T47D (cell line): Measurements from ENCODE around the gene AFAP1L1.

ENCODE experiments used
- DNase-seq, 2 experiments: peaks; one replicate each; pipeline versions ENCODE4 v3.0.0 to v3.0.0-alpha.2; 2011 to 2012; ENCODE audit warnings: low read depth in 1 of 2, low spot score in 1 of 2
- JUND ChIP-seq: IDR thresholded peaks from 2 replicates; pipeline ENCODE4 v1.6.1; 2012; ENCODE audit warnings: low read depth
- in situ Hi-C: cut with HindIII; loops from 2 replicates; pipeline ENCODE4 v1.10.0; 2016; ENCODE audit warnings: low sequenced_read_pairs, low pct_unique_long_range_greater_than_20kb

AFAP1L1 gene

DNA sequence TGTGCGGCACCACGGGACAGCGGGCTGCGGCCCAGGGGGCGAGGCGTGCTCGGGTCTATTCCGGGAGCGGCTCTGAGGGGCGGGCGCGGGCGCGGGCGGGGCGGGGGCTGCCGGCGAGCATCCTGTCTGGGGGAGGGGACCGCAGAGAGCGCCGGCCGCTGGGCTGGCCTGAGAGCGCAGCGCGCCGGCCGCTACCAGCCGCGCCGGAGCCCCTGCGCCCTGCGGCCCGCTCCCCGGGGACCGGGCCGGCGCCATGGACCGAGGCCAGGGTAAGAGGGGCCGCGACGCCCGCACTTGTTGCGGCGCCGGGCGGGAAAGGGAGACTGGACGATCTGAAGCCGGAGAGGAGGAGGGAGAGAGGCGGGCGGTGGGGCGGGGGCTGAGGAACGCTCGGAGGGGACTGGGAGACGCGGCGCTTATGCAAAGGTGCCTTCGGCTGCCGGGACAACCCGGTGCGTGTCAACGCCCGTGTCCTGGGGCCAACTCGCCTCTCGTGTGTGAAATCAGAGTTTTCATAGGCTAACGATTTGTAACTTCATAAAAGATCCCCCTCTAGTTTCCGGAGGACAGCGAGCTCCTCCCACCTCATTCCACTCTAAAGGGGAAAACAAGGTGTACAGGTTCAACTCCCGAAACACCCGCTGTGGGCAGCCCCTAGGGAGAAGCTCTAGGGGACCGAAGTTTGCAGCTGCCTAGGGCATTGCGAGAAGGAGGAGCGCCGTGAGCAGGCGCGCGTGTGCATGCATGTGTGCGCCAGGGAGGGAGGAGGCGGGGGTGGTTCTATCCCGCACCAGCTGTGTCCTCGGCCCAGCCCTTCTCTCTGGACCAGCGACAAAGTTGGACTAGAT is at the start of gene AFAP1L1:
AFAP1L1 (plus strand) TSS at position 144 of the 848 bp plus-strand sequence; CDS start at position 254, 110 bp downstream.
- in situ Hi-C loops, result no loop called here
- DNase-seq, result peak; percentile 48 to 70
- TF ChIP-seq JUND, result no peak

DNA sequence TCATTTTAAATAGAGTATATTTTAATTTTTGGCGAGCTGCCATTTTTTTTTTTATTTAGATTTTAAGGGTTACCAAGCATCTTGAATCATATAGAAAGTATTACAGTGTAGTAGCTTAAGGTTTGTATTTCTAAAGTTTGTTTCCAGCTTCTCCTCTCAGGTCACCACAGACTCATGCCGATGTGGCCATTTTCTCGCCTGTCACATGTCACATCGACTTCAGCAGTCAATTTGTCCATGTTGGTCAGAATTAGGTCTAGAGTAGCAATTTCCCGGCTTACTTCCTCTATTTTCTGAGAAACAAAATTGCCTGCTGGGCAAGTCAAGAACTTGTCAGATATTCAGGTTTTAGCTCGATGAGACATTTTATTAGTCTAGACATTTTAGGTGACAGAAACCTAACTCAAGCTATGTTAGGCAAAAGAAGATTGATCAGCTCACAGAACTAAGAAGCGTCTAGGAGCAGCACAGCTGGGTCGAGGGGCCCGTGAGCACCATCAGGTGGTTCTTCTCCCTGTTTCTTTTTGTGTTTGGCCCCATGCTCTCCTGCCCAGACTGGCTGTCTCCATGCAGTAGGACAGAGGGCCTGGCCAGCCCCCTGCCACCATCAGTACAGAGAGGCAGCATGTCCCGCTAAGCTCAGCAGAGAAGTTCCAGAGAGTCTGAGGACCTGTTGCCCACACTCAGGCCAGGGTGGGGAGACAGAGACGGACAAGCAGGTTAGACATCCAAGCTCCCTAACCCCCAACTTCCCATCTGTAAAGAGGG is 48.4 kb upstream of the AFAP1L1 start:
- in situ Hi-C loops, result no loop called here
- no peak for DNase-seq
- no peak for TF ChIP-seq JUND

DNA sequence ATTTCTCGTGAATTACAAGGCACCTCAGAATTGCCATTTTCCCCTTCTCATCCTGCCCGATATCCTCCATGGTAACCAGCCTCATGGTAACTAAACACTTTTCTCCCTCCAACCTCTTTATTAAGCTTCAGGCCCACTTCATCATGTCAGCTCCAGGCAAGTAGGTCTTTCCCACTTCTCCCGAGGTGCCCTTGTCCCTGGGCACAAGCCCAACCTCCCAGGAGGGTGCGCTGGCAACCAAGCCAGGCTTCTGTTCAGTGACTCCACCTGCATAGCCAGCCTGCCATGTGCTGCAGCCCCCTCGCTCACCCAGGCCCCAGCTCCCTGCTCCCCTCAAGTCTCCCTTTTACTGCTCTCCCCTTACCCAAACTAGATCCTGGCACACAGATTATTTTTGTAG is 47.4 kb upstream of the AFAP1L1 start:
- in situ Hi-C loops, result no loop called here
- no peak for DNase-seq
- TF ChIP-seq JUND, result no peak

DNA sequence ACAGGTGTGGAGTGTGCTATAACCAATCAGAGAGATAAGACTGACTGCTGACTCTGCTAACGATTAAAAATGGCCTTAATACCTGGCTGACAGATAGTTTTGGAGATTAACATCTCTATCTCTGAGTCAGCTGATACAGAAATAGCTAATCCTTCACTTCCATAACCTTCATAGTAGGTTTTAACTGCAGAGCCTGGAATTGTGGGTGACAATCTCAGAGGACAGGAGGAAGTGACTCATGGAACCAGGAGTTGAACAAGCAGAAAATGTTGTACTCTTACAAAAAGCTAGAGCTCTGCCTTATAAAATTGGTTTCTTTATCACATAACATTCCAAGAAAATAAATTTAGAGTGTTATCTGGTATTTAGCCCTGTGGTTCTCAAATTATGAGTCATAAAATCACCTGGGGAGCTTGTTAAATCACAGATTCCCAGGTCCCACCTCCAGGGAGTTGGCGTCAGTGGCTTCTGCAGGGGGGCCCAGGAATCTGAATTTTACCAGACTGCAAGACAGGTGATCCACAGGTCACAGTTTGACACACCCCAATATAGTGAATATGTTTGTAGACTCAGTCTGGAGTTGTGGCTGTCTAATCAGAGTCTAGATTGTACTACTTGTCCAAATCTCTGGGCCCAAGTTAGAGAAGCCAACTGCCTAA is 44.4 kb upstream of the AFAP1L1 start:
- no peak for TF ChIP-seq JUND
- DNase-seq, result no peak
- in situ Hi-C loops, result no loop called here

DNA sequence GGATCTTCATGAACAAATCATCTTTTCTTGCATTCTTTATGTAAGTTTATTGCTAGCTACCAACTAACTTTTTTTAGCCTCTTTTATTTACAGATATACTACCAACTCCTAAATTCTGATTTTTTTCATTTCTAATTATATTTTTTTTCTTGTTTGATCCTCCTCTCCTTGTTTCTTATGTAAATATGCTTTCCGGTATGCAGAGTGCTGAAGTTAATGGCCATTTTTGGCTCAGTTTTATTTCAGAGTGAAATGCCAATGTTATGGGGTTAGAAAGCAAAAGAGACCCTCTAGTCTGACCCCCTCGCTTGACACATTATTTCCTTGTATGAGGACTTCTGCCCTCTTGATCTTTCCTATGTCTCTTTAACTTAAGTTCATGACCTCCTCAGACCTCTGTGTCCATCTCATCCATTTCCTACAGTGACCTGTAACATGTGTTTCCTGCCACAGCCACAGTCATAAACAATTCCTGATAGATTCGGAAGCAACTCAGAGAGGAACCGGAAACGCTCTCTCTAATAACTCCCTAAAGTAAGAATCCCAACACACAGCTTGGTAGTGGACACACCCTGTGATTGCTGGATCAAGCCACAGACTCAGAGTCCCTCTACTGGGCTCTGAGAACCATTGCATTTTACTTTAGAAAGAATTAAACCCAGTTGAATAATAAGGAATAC is 42.9 kb upstream of the AFAP1L1 start:
- TF ChIP-seq JUND, result no peak
- in situ Hi-C loops, result no loop called here
- DNase-seq, result peak; percentile 67 to 90

DNA sequence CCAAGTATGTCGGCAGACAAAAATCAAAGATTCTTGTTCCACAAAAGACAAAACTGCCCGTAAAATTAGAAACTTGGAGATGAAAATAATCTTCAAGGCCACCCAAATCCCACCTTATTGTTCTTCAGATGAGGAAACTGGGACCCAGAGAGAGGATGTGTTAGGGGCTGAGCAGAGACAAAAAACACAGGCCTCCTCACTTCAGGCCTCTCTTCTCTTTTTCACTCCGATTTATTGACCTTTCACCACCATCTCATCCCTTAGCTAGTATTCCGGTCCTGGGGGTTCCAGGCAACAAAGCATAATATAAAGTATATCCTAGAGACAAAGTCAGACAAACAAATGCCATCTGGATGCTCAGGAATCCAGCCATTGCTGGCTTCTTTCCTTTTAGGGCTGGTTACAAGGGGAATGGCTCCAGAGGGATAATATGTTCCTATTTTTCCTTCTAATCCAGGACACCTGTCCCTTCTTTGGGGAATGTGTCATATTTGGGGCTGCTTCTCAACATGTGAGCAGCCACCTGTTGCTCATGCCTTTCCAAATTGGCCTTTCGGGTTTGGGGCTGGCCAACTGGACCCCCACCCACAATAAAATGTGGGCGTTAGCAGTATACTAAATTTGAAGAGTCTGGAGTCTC is 42.2 kb upstream of the AFAP1L1 start:
- no peak for TF ChIP-seq JUND
- DNase-seq, result no peak
- in situ Hi-C loops, result no loop called here

DNA sequence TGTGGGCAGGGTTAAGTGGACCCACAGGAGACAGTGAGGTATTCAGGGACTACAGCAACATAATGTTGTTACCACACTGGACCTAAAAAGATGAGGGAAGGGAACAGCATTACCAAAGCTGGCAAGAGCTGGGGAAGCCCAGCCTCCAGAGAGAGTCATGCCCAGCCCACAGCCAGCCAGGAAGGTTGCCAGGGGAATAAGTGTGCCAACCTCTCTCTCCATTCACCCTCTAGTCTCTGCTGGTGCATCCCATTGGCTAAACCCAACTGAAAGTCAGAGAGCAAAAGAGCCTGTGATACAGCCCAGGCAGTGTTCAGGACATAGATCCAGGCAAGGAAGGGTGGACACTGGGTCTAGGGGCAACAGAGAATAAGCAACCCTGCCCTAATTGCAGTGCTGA is 35.8 kb upstream of the AFAP1L1 start:
- in situ Hi-C loops, result no loop called here
- TF ChIP-seq JUND, result no peak
- DNase-seq, result no peak

DNA sequence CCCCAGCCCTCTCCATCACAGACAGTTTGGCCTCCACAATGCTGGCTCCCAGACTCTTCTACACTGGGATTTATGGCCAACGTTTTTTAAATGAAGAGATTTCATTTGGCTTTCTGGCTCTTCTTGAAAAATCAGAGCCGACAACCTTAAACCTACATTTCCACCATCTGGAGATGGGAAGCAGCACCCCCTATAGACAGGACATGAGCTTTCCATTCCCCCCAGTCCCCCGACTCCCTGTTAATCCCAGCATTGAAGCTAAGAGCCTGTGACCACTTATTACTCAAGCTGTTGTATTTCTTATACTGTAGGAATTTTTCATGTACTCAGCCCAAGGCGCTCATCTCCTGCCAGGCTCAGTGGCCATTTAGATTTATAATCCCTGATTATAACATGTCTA is 34.0 kb upstream of the AFAP1L1 start:
- in situ Hi-C loops, result no loop called here
- DNase-seq, result no peak
- TF ChIP-seq JUND, result no peak

DNA sequence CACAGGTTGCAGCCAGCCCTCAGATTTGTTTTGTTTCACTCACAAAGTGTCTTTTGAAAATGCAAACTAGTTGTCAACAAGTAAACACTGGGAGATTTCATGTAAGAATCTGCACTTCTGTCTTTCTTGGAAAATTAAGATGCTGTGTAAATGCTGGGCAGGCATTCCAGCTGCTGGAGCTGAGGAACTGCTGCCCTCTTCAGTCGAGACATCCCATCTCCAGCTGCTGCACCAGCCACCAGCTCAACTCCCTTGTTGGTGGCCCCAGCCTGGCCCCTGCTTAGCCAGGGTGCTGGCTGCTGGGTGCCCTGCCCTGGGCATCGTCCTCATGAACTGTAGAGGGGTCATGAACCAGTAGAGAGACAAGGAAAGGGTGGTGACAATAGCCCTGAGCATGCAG is 33.1 kb upstream of the AFAP1L1 start:
- TF ChIP-seq JUND, result no peak
- in situ Hi-C loops, result no loop called here
- DNase-seq, result peak; percentile 34 to 38

DNA sequence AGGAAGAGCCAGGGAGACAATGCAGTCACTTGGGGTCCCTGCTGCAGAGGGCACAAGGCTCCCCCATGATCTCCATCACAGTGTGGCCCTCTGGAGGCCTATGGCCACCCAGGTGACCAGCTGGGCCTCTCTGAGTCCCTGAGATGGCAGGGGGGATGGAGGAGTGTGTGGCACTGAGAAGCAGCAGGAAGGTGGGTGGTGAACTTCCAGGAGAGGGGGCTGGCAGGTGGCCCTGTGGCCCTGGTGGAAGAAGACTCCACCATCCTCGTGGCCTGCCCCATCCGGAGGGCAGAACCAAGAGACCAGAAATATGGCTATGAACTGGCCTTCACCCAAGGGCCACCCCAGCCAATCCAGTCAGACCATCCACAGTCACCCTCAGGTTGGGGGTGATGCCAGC is 31.7 kb upstream of the AFAP1L1 start:
- no peak for TF ChIP-seq JUND
- DNase-seq, result no peak
- in situ Hi-C loops, result no loop called here

DNA sequence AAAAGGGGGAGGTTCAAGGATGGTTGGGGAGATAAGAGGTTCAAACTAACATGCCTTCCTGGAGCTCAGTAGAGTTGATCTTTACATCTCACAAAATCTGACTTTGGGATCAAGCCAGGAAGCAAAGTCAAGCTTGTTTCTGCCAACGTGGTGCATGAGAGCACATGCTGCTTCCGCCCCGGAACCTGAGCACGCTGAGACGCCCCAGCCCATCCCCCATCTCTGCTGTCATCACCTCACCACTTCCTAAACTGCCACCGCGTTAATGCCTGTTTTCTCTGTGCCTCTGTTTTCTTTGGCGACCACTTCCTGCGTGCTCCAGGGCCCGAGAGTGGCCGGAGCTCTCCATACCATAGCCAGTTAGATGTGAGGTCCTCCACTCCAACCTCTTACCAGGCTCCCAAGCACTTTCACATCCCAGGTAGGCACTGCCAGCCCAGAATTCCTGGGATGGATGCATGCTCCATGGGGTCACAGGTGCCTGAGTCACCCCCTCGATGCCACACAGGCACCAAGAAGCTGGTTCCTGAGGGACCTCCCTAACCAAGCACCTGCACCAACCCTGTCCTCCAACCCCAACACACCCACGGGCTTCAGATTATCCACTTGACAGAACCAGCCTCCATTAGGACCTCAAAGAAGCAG is 31.2 kb upstream of the AFAP1L1 start:
- DNase-seq, result no peak
- no peak for TF ChIP-seq JUND
- in situ Hi-C loops, result no loop called here
